Dermis blood vessel endothelial cell (primary cell): Measurements from ENCODE around the gene FAM234B. TPM values are rescaled to one million over a fixed set of nuclear protein-coding genes. Genes with fewer than 3 reads are reported as not detected.
"Not testable (repeated sequence)": the region's sequence is repeated elsewhere in the genome, so short reads cannot be mapped to it uniquely, and the experiment has no call there.

Experiments
- DNase-seq: peaks from one replicate; pipeline ENCODE4 v3.0.0; 2010
- total RNA-seq: library from RNA; depleted of rRNA; stranded (reverse); fragments of >200 nt; gene quantifications from 2 replicates; pipeline ENCODE4 v1.2.3, GENCODE V29; 2014

Gene FAM234B
- total RNA-seq, 1 donor from 2014 or later: 13.3 TPM

GRCh38 chr12:13061377-13061776 is 17.2 kb downstream of the FAM234B start:
- no peak for DNase-seq

GRCh38 chr12:13062669-13063068 is 18.5 kb downstream of the FAM234B start:
- DNase-seq: no peak

- DNase-seq: no peak
These were observed 21.8 kb downstream of the FAM234B start for GRCh38 chr12:13066014-13066413.

GRCh38 chr12:13066459-13066858 is 22.3 kb downstream of the FAM234B start:
- DNase-seq: no peak

GRCh38 chr12:13067322-13067721 is 23.1 kb downstream of the FAM234B start:
- DNase-seq: no peak

- DNase-seq: no peak
These were observed 25.2 kb downstream of the FAM234B start for GRCh38 chr12:13069380-13069779.

GRCh38 chr12:13071305-13072280 is 27.4 kb downstream of the FAM234B start:
- DNase-seq: no peak

GRCh38 chr12:13073173-13073572 is 29.0 kb downstream of the FAM234B start:
- no peak for DNase-seq

GRCh38 chr12:13074396-13075117 is 30.4 kb downstream of the FAM234B start:
- no peak for DNase-seq

GRCh38 chr12:13075118-13075480 is 30.9 kb downstream of the FAM234B start:
- no peak for DNase-seq

- DNase-seq: no peak
These were observed 31.8 kb downstream of the FAM234B start for GRCh38 chr12:13075786-13076570.

GRCh38 chr12:13079440-13079906 is 35.3 kb downstream of the FAM234B start:
- DNase-seq: peak; percentile 95

- DNase-seq: no peak
These were observed 36.1 kb downstream of the FAM234B start for GRCh38 chr12:13080266-13080665.

- no peak for DNase-seq
These were observed 38.7 kb downstream of the FAM234B start for GRCh38 chr12:13082861-13083260.

GRCh38 chr12:13083638-13084037 is 39.5 kb downstream of the FAM234B start:
- DNase-seq: not testable (repeated sequence)

- no peak for DNase-seq
These were observed 40.9 kb downstream of the FAM234B start for GRCh38 chr12:13084898-13085640.

- peak; percentile 31 for DNase-seq
These were observed 41.9 kb downstream of the FAM234B start for GRCh38 chr12:13085968-13086686.

GRCh38 chr12:13087766-13088165 is 43.6 kb downstream of the FAM234B start:
- DNase-seq: no peak

- no peak for DNase-seq
These were observed 44.3 kb downstream of the FAM234B start for GRCh38 chr12:13088496-13088895.

GRCh38 chr12:13090054-13090453 is 45.9 kb downstream of the FAM234B start:
- DNase-seq: no peak

GRCh38 chr12:13091832-13092231 is 47.7 kb downstream of the FAM234B start:
- DNase-seq: no peak
